ENCODE data around the gene MAST1.

GRCh38 chr19:12825254-12826131 lies 12.8 kb upstream of the MAST1 start:
- TF ChIP-seq POLR2AphosphoS5 (IDR thresholded peaks at IDR 0.05; ENCODE audit: borderline replicate concordance, low read depth, low read length) (no peak), EZH2 (IDR thresholded peaks at IDR 0.05) (no peak)
